ENCODE results near the gene ESR1. TPM values are rescaled to one million over a fixed set of nuclear protein-coding genes. Genes with fewer than 3 reads are reported as not detected.
"Not testable (repeated sequence)": the region's sequence is repeated elsewhere in the genome, so short reads cannot be mapped to it uniquely, and the experiment has no call there.

The ESR1 gene
- total RNA-seq, 2 donors from 2014 or later, result 2.4 to 4.9 TPM

GRCh38 chr6:152070556-152070955 is 263.1 kb downstream of the ESR1 start:
- DNase-seq, result no peak

GRCh38 chr6:152071318-152071717 is 263.8 kb downstream of the ESR1 start:
- no peak for DNase-seq
- intact Hi-C loops (cut with DNase I), result no loop called here
- peak in 1 of 2 donors; percentile 63 for ATAC-seq

More at GRCh38 chr6:152070556-152070955, 263.1 kb downstream of the ESR1 start:
- intact Hi-C loops (cut with DNase I), result no loop called here
- no peak for ATAC-seq

- ATAC-seq, result no peak
- DNase-seq, result no peak
- intact Hi-C loops (cut with DNase I), result no loop called here
Measured at GRCh38 chr6:152071843-152072242, 264.4 kb downstream of the ESR1 start.

GRCh38 chr6:152076242-152076641 is 268.8 kb downstream of the ESR1 start:
- DNase-seq; intact Hi-C loops (cut with DNase I); ATAC-seq: not testable (repeated sequence)

GRCh38 chr6:152078001-152078400 is 270.5 kb downstream of the ESR1 start:
- DNase-seq (no peak), ATAC-seq (no peak)
- intact Hi-C loops (cut with DNase I), result no loop called here

GRCh38 chr6:152078804-152079203 is 271.3 kb downstream of the ESR1 start:
- no peak for DNase-seq
- no peak for ATAC-seq
- intact Hi-C loops (cut with DNase I), result no loop called here

- peak; percentile 78 to 92 for ATAC-seq
- no peak for DNase-seq
- intact Hi-C loops (cut with DNase I), result no loop called here
Measured at GRCh38 chr6:152085451-152085921, 278.0 kb downstream of the ESR1 start.

- DNase-seq (no peak), ATAC-seq (no peak)
- intact Hi-C loops (cut with DNase I), result no loop called here
Measured at GRCh38 chr6:152086223-152086873, 278.9 kb downstream of the ESR1 start.

- ATAC-seq (no peak), DNase-seq (no peak)
- intact Hi-C loops (cut with DNase I), result no loop called here
Measured at GRCh38 chr6:152087096-152087495, 279.6 kb downstream of the ESR1 start.

GRCh38 chr6:152087701-152088100 is 280.2 kb downstream of the ESR1 start:
- DNase-seq (no peak), ATAC-seq (no peak)
- intact Hi-C loops (cut with DNase I), result no loop called here

GRCh38 chr6:152089992-152090391 is 282.5 kb downstream of the ESR1 start:
- DNase-seq, result peak; percentile 37

GRCh38 chr6:152091201-152091600 is 283.7 kb downstream of the ESR1 start:
- DNase-seq (no peak), ATAC-seq (peak in 1 of 2 donors; percentile 24)
- intact Hi-C loops (cut with DNase I), result no loop called here

More at GRCh38 chr6:152089992-152090391, 282.5 kb downstream of the ESR1 start:
- ATAC-seq, result peak in 1 of 2 donors; percentile 58
- intact Hi-C loops (cut with DNase I), result no loop called here

- intact Hi-C loops (cut with DNase I), result no loop called here
- no peak for DNase-seq
- ATAC-seq, result peak; percentile 58 to 69
Measured at GRCh38 chr6:152091851-152092341, 284.4 kb downstream of the ESR1 start.

- DNase-seq (no peak), ATAC-seq (no peak)
- intact Hi-C loops (cut with DNase I), result no loop called here
Measured at GRCh38 chr6:152093711-152094110, 286.2 kb downstream of the ESR1 start.

GRCh38 chr6:152094276-152094675 is 286.8 kb downstream of the ESR1 start:
- intact Hi-C loops (cut with DNase I), result no loop called here
- ATAC-seq, result no peak
- no peak for DNase-seq

- peak; percentile 84 for DNase-seq
- ATAC-seq, result peak; percentile 68 to 94
- intact Hi-C loops (cut with DNase I), result no loop called here
Measured at GRCh38 chr6:152094992-152095592, 287.6 kb downstream of the ESR1 start.

GRCh38 chr6:152096863-152097496 is 289.5 kb downstream of the ESR1 start:
- intact Hi-C loops (cut with DNase I), result no loop called here
- ATAC-seq (no peak), DNase-seq (no peak)

GRCh38 chr6:152098683-152099082 is 291.2 kb downstream of the ESR1 start:
- ATAC-seq (no peak), DNase-seq (no peak)
- intact Hi-C loops (cut with DNase I), result no loop called here

- ATAC-seq, result peak in 1 of 2 donors; percentile 16
- no peak for DNase-seq
- intact Hi-C loops (cut with DNase I), result no loop called here
Measured at GRCh38 chr6:152099446-152100182, 292.1 kb downstream of the ESR1 start.

Measured in left cardiac atrium (tissue), 4 donors.